Measurements from ENCODE around the gene ZFAND3.

- TF ChIP-seq CTCF (IDR thresholded peaks at IDR 0.05; ENCODE audit: poor library complexity) = no peak
- TF ChIP-seq EZH2 (IDR thresholded peaks at IDR 0.05; ENCODE audit: borderline replicate concordance) = no peak
Observed at GRCh38 chr6:37897321-37897720, 77.8 kb downstream of the ZFAND3 start.

Measured in hepatocyte (in vitro differentiated cells).